Activated T-cell treated with anti-CD3 and anti-CD28 coated beads, Interleukin-2, amount 50 U/mL, for 24 hours (primary cell): ENCODE results near the gene P2RY11.

ENCODE experiments used
- DNase-seq: peaks from one replicate; pipeline ENCODE4 v3.0.0-alpha.2; 2020
- H3K27ac Mint-ChIP-seq: 2 replicates; pipeline ENCODE4 v1.8.0; 2020; ENCODE audit warnings: mild to moderate bottlenecking, mixed read lengths
- H3K27me3 Mint-ChIP-seq: 2 replicates; pipeline ENCODE4 v1.8.0; 2020; ENCODE audit warnings: mixed read lengths
- H3K36me3 Mint-ChIP-seq: 2 replicates; pipeline ENCODE4 v1.8.0; 2020; ENCODE audit warnings: low read depth, mixed read lengths
- H3K4me1 Mint-ChIP-seq: 2 replicates; pipeline ENCODE4 v1.8.0; 2020; ENCODE audit warnings: low read depth, mixed read lengths
- H3K4me3 Mint-ChIP-seq: 2 replicates; pipeline ENCODE4 v1.8.0; 2020; ENCODE audit warnings: mild to moderate bottlenecking, moderate library complexity, mixed read lengths
- H3K9me3 Mint-ChIP-seq: 2 replicates; pipeline ENCODE4 v1.8.0; 2020; ENCODE audit warnings: mixed read lengths

The P2RY11 gene

GRCh38 chr19:10136936-10137335, 25.4 kb downstream of the P2RY11 start:
- peaks cover 8% of the 10 kb centered on the region for H3K4me1 Mint-ChIP-seq
- peaks cover 99% of the 10 kb centered on the region for H3K36me3 Mint-ChIP-seq
- H3K4me3 Mint-ChIP-seq: no peak overlapping the region
- peak overlapping the region; percentile 64 for H3K27ac Mint-ChIP-seq
- H3K9me3 Mint-ChIP-seq: no peaks in the 10 kb centered on the region
- no peaks in the 10 kb centered on the region for H3K27me3 Mint-ChIP-seq
- no peak for DNase-seq

- Mint-ChIP-seq H3K27me3 (no peaks in the 10 kb centered on the region), H3K4me3 (no peak overlapping the region), H3K4me1 (peaks cover 10% of the 10 kb centered on the region), H3K36me3 (peaks cover 99% of the 10 kb centered on the region), H3K9me3 (no peaks in the 10 kb centered on the region), H3K27ac (peak overlapping the region; percentile 64)
- no peak for DNase-seq
Measured at GRCh38 chr19:10137751-10138682, 26.5 kb downstream of the P2RY11 start.

- H3K27ac Mint-ChIP-seq: peak overlapping the region; percentile 44
- DNase-seq: no peak
- no peak overlapping the region for H3K4me3 Mint-ChIP-seq
- no peaks in the 10 kb centered on the region for H3K9me3 Mint-ChIP-seq
- peaks cover 99% of the 10 kb centered on the region for H3K36me3 Mint-ChIP-seq
- H3K4me1 Mint-ChIP-seq: peaks cover 18% of the 10 kb centered on the region
- H3K27me3 Mint-ChIP-seq: no peaks in the 10 kb centered on the region
Measured at GRCh38 chr19:10138879-10139795, 27.6 kb downstream of the P2RY11 start.

GRCh38 chr19:10139952-10140351, 28.5 kb downstream of the P2RY11 start:
- DNase-seq: no peak
- no peaks in the 10 kb centered on the region for H3K27me3 Mint-ChIP-seq
- peaks cover 26% of the 10 kb centered on the region for H3K4me1 Mint-ChIP-seq
- no peaks in the 10 kb centered on the region for H3K9me3 Mint-ChIP-seq
- H3K36me3 Mint-ChIP-seq: peaks cover 99% of the 10 kb centered on the region
- H3K4me3 Mint-ChIP-seq: no peak overlapping the region
- H3K27ac Mint-ChIP-seq: peak overlapping the region; percentile 44

- Mint-ChIP-seq H3K27me3 (no peaks in the 10 kb centered on the region), H3K27ac (peak overlapping the region; percentile 63), H3K4me3 (no peak overlapping the region), H3K9me3 (no peaks in the 10 kb centered on the region), H3K4me1 (peaks cover 38% of the 10 kb centered on the region), H3K36me3 (peaks cover 99% of the 10 kb centered on the region)
- DNase-seq: no peak
Measured at GRCh38 chr19:10141479-10141878, 30.0 kb downstream of the P2RY11 start.

GRCh38 chr19:10141973-10142372, 30.5 kb downstream of the P2RY11 start:
- DNase-seq: no peak
- Mint-ChIP-seq H3K4me1 (peaks cover 40% of the 10 kb centered on the region), H3K36me3 (peaks cover 100% of the 10 kb centered on the region), H3K4me3 (no peak overlapping the region), H3K9me3 (no peaks in the 10 kb centered on the region), H3K27me3 (no peaks in the 10 kb centered on the region), H3K27ac (peak overlapping the region; percentile 63)

GRCh38 chr19:10142701-10143375, 31.3 kb downstream of the P2RY11 start:
- Mint-ChIP-seq H3K36me3 (peaks cover 98% of the 10 kb centered on the region), H3K27me3 (no peaks in the 10 kb centered on the region), H3K4me3 (no peak overlapping the region), H3K9me3 (no peaks in the 10 kb centered on the region), H3K4me1 (peaks cover 40% of the 10 kb centered on the region), H3K27ac (peak overlapping the region; percentile 90)
- DNase-seq: peak; percentile 48

GRCh38 chr19:10143681-10144080, 32.2 kb downstream of the P2RY11 start:
- Mint-ChIP-seq H3K4me3 (peak overlapping the region; percentile 4), H3K36me3 (peaks cover 97% of the 10 kb centered on the region), H3K27ac (peak overlapping the region; percentile 90), H3K4me1 (peaks cover 40% of the 10 kb centered on the region), H3K9me3 (no peaks in the 10 kb centered on the region), H3K27me3 (no peaks in the 10 kb centered on the region)
- no peak for DNase-seq

- Mint-ChIP-seq H3K4me1 (peaks cover 40% of the 10 kb centered on the region), H3K27me3 (no peaks in the 10 kb centered on the region), H3K4me3 (no peak overlapping the region), H3K27ac (peak overlapping the region; percentile 90), H3K9me3 (no peaks in the 10 kb centered on the region), H3K36me3 (peaks cover 96% of the 10 kb centered on the region)
- DNase-seq: no peak
Measured at GRCh38 chr19:10144361-10144760, 32.9 kb downstream of the P2RY11 start.

- H3K9me3 Mint-ChIP-seq: no peaks in the 10 kb centered on the region
- peaks cover 40% of the 10 kb centered on the region for H3K4me1 Mint-ChIP-seq
- no peaks in the 10 kb centered on the region for H3K27me3 Mint-ChIP-seq
- H3K36me3 Mint-ChIP-seq: peaks cover 96% of the 10 kb centered on the region
- H3K4me3 Mint-ChIP-seq: no peak overlapping the region
- DNase-seq: no peak
- H3K27ac Mint-ChIP-seq: peak overlapping the region; percentile 90
Measured at GRCh38 chr19:10145031-10145430, 33.5 kb downstream of the P2RY11 start.

- no peaks in the 10 kb centered on the region for H3K9me3 Mint-ChIP-seq
- peaks cover 96% of the 10 kb centered on the region for H3K36me3 Mint-ChIP-seq
- peaks cover 38% of the 10 kb centered on the region for H3K4me1 Mint-ChIP-seq
- no peaks in the 10 kb centered on the region for H3K27me3 Mint-ChIP-seq
- no peak overlapping the region for H3K4me3 Mint-ChIP-seq
- no peak for DNase-seq
- peak overlapping the region; percentile 90 for H3K27ac Mint-ChIP-seq
Measured at GRCh38 chr19:10146142-10146541, 34.6 kb downstream of the P2RY11 start.

GRCh38 chr19:10149427-10149826, 37.9 kb downstream of the P2RY11 start:
- Mint-ChIP-seq H3K9me3 (no peaks in the 10 kb centered on the region), H3K27ac (no peak overlapping the region), H3K4me3 (no peak overlapping the region), H3K36me3 (peaks cover 95% of the 10 kb centered on the region), H3K4me1 (peaks cover 19% of the 10 kb centered on the region), H3K27me3 (no peaks in the 10 kb centered on the region)
- DNase-seq: no peak

GRCh38 chr19:10151521-10151920, 40.0 kb downstream of the P2RY11 start:
- peaks cover 94% of the 10 kb centered on the region for H3K36me3 Mint-ChIP-seq
- no peaks in the 10 kb centered on the region for H3K9me3 Mint-ChIP-seq
- H3K27ac Mint-ChIP-seq: peak overlapping the region; percentile 13
- H3K4me3 Mint-ChIP-seq: no peak overlapping the region
- H3K27me3 Mint-ChIP-seq: no peaks in the 10 kb centered on the region
- H3K4me1 Mint-ChIP-seq: peaks cover 1% of the 10 kb centered on the region
- DNase-seq: no peak

GRCh38 chr19:10152100-10152499, 40.6 kb downstream of the P2RY11 start:
- Mint-ChIP-seq H3K4me1 (no peaks in the 10 kb centered on the region), H3K9me3 (no peaks in the 10 kb centered on the region), H3K36me3 (peaks cover 95% of the 10 kb centered on the region), H3K4me3 (no peak overlapping the region), H3K27me3 (no peaks in the 10 kb centered on the region), H3K27ac (peak overlapping the region; percentile 66)
- DNase-seq: no peak
